H54 (cell line): ENCODE measurements around the gene MGRN1.

Source experiments
- DNase-seq: peaks from one replicate; pipeline ENCODE4 v3.0.0; 2011; ENCODE audit warnings: low spot score, mixed read lengths; ENCODE audit not compliant: insufficient read length
- FAIRE-seq: peaks from 3 replicates; lab custom pipeline; 2011; peaks lifted over from hg19 to GRCh38; lab: Jason Lieb, UNC
- POLR2A ChIP-seq: IDR thresholded peaks from 2 replicates; pipeline ENCODE4 v1.6.1; 2011; ENCODE audit warnings: low read depth, mild to moderate bottlenecking, low read length

The MGRN1 gene

DNA sequence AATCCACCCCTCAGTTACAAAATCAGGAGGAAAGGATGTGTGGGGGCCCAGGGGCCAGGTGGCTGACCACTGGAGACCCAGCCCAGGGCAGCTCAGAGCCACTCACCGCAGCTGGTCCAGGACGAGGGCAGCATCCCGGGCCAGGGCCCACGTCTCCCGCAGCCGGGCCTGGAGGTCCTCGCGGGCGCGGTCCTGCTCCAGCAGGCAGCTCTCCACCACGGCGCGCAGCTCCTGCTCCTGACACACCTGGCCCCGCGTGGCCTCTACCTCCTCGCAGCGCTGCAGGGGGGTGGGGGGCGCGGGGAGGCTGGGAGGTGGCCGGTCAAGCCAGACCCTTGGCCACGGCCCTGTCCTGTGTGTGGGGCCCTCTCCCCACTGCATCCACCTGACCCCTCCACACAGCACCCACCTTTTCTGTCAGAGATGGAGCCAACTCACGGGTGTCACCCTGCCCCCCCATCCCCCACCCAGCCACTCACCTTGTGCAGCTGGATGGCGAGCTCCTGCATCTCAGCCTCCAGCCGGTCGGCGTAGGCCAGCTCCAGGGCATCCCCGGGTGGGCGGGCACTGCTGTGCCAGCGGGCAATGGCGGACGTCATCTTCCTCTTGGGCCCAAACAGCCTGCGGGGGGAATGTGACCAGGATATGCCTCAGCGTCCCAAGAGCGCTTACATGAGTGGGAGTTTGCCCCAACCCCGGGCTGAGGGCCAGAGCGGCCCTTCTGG lies 73.9 kb downstream of the MGRN1 start:
- FAIRE-seq (no peak), DNase-seq (no peak)
- no peak for TF ChIP-seq POLR2A

DNA sequence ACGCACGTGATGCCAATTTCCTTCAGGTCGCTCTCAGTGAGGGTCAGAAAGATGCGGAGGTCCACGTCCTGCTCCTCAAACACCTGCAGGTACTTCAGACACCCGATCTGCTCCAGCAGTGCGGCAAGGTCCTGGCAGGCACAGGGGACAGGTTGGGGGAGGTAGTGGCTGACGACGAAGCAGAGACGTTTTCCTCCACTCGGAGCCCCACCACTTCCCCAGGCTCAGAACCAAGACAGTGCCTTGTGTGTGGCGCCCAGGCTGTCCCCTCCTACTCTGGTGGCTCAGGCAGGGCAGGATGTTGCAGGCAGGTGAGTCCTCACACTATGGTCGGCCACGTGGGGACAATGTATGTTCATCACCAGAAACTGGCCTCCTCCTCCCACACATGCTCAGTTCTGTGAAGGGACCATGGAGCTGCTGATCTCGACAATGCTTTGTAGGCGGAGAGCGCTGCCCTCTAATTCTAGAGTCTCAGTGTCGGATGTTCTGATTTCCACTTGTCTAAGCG lies 74.5 kb downstream of the MGRN1 start:
- no peak for TF ChIP-seq POLR2A
- FAIRE-seq (no peak), DNase-seq (no peak)

DNA sequence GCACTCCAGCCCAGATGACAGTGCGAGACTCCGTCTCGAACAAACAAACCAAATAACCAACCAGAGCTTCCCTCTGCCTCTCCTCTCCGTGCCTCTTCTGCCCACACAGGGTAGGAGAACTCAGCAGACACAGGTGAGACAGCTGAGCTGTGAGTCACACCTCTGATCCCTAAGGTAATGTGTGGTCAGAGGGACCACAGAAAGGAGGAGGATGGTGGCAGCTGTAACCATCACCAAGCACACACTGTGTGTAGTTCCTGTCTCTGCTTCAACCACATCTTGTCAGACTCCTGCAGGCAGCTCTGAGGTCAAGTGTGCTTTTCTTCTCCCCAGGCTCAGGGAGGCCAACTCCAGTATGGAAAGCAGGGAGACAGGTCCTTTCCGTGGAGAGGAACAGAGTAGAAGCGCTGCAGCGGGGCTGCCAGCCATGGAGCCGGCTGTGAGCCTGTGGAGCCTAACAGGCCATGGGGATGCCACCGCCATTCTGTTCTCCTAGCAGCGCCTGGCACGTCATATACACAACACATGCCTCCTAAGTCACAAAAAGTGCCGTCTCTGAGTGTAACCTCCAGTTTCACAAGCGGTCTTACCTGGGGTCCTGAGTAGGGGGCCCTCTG lies 75.9 kb downstream of the MGRN1 start:
- FAIRE-seq (no peak), DNase-seq (no peak)
- no peak for TF ChIP-seq POLR2A

DNA sequence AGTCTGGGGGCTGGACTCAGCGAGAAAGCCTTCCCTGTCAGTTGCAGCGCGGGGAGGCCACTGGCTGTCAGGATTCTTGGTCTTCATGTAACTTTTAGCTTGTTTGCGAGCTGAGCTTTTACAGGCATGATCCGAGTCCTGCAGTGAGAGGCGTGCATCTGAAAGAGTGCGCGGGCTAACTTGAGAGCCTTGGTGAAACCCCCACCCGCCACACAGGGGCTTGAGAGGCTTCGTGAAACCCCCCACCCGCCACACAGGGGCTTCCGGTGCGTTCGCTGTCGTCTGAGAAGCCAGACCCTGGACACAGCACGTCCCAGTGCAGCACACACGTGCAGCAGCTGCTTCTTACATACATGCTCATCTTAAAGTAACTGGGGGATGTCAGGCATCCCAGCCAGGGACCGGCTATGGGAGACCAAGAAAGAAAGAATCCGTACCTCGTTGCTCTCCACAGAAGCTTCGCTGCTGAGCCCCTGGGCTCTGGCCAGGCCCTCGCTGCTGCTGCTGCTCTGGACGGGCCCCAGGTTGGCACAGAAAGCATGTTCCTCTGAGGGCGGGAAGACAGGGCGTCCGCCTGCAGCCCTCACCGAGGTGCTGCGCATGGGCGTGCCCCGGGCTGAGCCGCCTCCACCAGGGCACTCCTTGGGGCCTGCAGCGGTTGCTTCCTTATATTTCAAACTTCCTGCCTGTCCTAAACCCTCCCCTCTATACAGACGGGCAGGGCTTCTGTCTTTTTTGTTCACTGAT lies 76.5 kb downstream of the MGRN1 start:
- DNase-seq = no peak
- TF ChIP-seq POLR2A = no peak
- no peak for FAIRE-seq

DNA sequence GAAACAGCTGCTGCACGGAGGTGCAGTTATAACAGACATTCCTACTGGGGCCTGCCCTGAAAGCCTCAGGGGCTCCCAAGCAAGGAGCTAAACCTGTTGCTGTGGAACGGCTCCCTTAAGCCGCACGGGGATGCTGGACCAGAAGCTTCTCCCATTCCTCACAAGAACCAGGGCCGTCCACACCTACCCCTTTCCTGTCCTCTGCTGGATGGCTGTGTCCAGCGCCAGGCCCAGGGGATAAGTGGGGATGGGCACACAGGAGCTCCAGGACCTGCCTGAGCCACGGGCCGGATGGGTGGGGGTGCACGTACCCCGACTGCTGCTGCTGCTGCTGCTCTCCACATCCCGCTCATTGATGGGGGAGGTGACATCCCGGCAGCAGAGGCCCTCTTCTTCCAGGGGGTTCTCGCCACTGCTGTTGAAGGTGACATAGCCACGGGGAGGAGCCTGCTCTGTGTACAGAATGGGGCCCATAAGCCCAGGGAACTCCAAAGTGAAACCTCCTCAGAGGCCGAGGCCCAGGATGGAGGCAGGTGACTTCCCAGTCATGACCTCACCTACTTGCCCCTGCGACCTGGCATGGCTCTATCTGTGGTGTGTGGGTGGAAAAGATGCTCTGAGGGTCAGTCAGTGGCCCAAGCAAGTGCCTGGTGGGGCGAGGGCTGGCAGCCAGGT lies 77.3 kb downstream of the MGRN1 start:
- FAIRE-seq (no peak), DNase-seq (no peak)
- no peak for TF ChIP-seq POLR2A

DNA sequence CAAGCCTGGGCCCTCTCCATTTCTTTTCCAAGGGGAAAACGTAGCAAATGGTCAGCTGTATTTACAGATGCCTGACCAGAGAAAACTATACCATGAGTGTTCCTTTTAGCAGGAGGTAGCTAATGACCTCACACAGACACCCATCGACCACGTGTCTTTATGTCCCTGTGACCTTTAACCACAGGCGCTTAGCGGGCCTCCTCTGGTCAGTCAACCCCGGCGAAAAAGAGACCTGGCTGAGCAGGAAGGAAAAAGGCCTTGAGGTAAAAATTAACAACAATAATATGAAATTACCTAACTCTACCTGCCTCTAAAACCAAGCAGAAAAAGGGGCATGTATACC lies 77.8 kb downstream of the MGRN1 start:
- FAIRE-seq (no peak), DNase-seq (no peak)
- no peak for TF ChIP-seq POLR2A

DNA sequence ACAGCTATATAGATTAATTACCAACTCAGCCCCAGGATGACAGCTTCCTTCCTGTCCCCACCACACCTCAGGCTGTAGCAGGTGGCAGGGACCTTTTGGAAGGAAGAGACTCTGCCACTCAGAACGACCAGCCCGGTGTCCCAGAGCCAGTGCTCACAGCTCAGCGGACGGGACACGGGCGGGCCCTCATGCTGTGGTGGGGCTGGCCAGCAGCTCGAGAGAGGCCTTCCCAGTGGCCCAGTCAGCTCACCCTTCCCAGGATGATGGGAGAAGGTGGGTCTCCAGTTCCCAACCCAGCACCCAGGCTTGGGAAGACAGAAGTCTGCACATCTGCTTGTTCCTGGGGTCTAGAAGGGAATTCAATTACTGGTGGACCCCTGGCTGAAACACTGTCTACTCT lies 79.3 kb downstream of the MGRN1 start:
- no peak for DNase-seq
- FAIRE-seq = no peak
- no peak for TF ChIP-seq POLR2A

DNA sequence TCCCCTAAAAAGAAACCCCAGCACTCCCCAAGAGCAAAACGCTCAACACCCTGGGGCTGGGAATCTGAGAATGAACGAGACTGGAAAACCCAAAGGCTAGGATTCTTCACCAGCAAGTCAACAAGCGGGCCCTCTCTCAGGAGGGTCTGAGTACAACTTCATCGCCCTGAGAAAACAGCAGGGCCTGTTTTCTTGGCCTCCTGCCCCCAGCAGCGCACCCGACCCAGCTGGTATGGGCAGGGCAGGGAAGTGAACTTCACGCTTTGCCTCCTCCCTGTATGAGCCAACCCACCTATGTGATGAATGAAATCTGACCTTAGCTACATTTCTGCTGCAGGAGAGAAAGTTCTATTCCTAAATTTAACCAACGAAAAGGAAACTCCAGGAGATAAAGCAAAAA lies 79.9 kb downstream of the MGRN1 start:
- no peak for TF ChIP-seq POLR2A
- FAIRE-seq (no peak), DNase-seq (no peak)

DNA sequence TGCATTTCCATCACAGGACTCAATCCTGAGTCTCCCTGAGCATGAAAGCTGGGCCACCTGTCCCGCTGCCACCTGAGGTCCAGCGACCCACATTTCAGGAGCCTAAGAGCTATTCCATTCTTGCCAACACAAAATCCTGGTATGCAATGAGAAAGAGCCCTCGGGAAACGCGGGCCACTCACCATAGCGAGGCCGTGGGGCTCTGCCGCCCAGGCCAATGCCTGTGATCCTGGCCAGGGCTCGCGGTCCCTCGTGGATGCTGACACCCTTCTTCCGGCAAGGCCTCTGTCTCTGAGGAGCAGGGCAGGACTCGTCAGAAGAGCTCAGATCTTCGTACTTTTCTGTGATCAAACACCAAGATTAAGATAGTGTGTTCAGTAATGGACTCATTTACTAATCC lies 80.3 kb downstream of the MGRN1 start:
- FAIRE-seq (no peak), DNase-seq (no peak)
- TF ChIP-seq POLR2A = no peak

DNA sequence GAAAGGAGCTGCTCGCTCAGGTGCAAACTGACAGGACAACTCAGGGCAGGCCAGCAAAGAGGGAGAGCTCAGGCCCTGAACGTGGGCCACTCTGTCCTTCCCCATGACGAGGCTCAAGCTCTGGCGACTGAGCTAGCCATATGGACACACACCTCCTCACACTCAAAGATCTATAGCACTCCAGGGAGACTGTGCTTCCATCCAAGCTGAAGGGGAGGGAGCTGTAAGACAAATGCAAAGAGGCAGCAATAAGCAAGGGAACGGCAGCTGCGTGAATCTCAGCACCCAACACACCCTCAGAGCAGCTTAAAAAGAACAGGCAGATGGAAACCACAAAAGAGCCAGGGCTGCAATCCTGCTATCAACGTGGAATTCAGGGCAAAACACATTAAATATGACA lies 82.2 kb downstream of the MGRN1 start:
- TF ChIP-seq POLR2A = no peak
- FAIRE-seq (no peak), DNase-seq (no peak)

DNA sequence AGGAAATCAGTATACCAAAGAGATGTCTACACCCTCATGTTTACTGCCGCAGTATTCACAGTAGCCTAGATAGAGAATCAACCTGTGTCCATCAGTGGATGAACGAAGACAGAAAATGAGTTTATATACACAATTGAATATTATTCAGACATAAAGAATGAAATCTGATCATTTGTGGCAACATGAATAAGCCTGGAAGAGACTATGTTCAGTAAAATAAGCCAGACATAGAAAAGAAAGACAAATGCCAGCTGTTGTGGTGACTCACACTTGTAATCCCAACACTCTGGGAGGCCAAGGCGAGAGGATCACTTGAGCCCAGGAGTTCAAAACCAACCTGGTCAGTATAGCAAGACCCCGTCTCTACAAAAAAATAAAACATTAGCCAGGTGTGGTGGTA lies 84.9 kb downstream of the MGRN1 start:
- DNase-seq (no peak), FAIRE-seq (no peak)
- no peak for TF ChIP-seq POLR2A

DNA sequence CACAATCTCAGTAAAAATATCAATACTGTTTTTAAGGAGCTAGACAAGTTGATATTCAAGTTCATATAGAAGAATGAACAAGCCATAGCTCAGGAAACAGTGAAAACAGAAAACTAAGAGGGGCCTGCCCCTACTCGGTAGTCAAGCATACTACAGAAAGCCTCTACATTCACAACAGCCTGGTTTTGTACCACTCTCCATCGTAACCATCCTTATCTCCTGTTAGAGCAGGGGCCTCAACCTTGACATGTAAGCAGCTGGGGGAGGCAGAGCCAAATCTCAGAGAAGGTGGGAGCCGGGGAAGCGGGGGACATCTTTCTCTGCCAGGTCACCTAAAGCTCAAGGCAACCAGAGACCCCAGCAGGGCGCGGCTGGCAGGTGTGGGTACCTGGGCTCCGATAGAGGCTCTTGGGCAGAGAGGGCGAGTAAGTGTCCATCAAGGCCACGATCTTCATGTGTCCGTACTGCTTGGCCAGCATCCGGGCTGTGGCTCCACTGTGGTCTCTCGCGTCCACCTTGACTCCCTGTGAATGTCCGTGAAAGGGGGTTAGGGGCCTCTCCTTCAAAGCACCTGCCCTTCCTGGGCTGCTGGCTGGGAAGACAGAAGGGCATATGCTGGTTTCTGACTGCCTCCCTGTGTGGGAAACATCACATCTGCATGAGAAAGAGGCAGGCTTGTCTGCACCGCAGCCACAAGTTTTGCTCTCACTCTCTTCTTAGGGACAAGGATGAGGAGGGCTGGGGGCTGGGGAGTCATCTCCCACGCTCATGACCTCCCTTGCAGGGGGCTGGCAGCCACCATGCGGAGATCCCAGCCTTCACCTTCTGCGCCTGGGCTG lies 89.3 kb downstream of the MGRN1 start:
- no peak for TF ChIP-seq POLR2A
- DNase-seq (no peak), FAIRE-seq (no peak)

DNA sequence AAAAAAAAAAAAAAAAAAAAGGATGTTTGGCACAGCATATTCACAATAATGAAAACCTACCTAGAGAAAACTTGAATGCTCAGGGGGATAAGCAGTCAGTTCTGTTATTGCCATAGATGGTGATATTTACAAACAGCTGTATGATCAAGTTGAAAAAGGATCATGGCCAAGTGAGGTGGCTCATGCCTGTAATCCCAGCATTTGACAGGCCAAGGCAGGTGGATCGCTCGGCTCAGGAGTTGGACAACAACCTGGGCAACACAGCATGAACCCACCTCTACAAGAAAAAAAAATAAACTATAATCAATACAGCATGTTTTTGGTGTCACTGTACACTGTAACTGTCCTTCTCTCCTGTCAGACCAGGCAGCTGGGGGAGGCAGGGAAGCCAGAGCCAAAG lies 90.4 kb downstream of the MGRN1 start:
- no peak for TF ChIP-seq POLR2A
- no peak for FAIRE-seq
- no peak for DNase-seq
